ENCODE measurements around the gene HIF3A.

The HIF3A gene

GRCh38 chr19:46386996-46387712 is 90.3 kb downstream of the HIF3A start:
- Histone ChIP-seq H4K20me1 (ENCODE audit: insufficient read depth, low read length) (peaks cover 26% of the 10 kb centered on the region), H3K36me3 (ENCODE audit: insufficient read depth, low read length) (peaks cover 93% of the 10 kb centered on the region)
- no peak for ATAC-seq (ENCODE audit: insufficient read depth, low read depth)

GRCh38 chr19:46387713-46388130 is 90.9 kb downstream of the HIF3A start:
- H4K20me1 ChIP-seq (ENCODE audit: insufficient read depth, low read length), result peaks cover 26% of the 10 kb centered on the region
- peaks cover 91% of the 10 kb centered on the region for H3K36me3 ChIP-seq (ENCODE audit: insufficient read depth, low read length)
- DNase-seq (no peak), ATAC-seq (ENCODE audit: insufficient read depth, low read depth) (no peak)
- no peaks in the 10 kb centered on the region for H3K9me3 ChIP-seq (ENCODE audit: insufficient read depth, low read length, severe bottlenecking)
- no peak overlapping the region for H3K4me3 ChIP-seq (ENCODE audit: low read depth in 1 of 2, low read length in 2 of 2)
- H3K4me1 ChIP-seq (ENCODE audit: insufficient read depth, low read length), result no peaks in the 10 kb centered on the region
- H3K27me3 ChIP-seq (ENCODE audit: insufficient read depth, low read length, poor library complexity), result no peaks in the 10 kb centered on the region
- no peak overlapping the region for H2AFZ ChIP-seq (ENCODE audit: low read depth, low read length)
- no peak overlapping the region for H3K27ac ChIP-seq (ENCODE audit: low read length)
- no peak overlapping the region for H3K9ac ChIP-seq (ENCODE audit: low read depth, low read length)
- TF ChIP-seq EZH2 (IDR thresholded peaks at IDR 0.05; ENCODE audit: borderline replicate concordance, low read depth, low read length, severe bottlenecking), result no peak
- no peak for TF ChIP-seq CTCF (IDR thresholded peaks at IDR 0.05; ENCODE audit: borderline replicate concordance, extremely low read depth, low read length, poor library complexity, severe bottlenecking)
- no peaks in the 10 kb centered on the region for H3K79me2 ChIP-seq (ENCODE audit: insufficient read depth, low read length)
- H3K4me2 ChIP-seq (ENCODE audit: insufficient read depth, low read length), result no peak overlapping the region

More at GRCh38 chr19:46386996-46387712, 90.3 kb downstream of the HIF3A start:
- Histone ChIP-seq H3K4me2 (ENCODE audit: insufficient read depth, low read length) (no peak overlapping the region), H3K9ac (ENCODE audit: low read depth, low read length) (no peak overlapping the region), H3K4me3 (ENCODE audit: low read depth in 1 of 2, low read length in 2 of 2) (no peak overlapping the region), H2AFZ (ENCODE audit: low read depth, low read length) (no peak overlapping the region), H3K27ac (ENCODE audit: low read length) (no peak overlapping the region), H3K27me3 (ENCODE audit: insufficient read depth, low read length, poor library complexity) (no peaks in the 10 kb centered on the region), H3K79me2 (ENCODE audit: insufficient read depth, low read length) (no peaks in the 10 kb centered on the region), H3K9me3 (ENCODE audit: insufficient read depth, low read length, severe bottlenecking) (no peaks in the 10 kb centered on the region), H3K4me1 (ENCODE audit: insufficient read depth, low read length) (no peaks in the 10 kb centered on the region)
- DNase-seq, result no peak
- TF ChIP-seq CTCF (IDR thresholded peaks at IDR 0.05; ENCODE audit: borderline replicate concordance, extremely low read depth, low read length, poor library complexity, severe bottlenecking) (no peak), EZH2 (IDR thresholded peaks at IDR 0.05; ENCODE audit: borderline replicate concordance, low read depth, low read length, severe bottlenecking) (no peak)

- H3K9ac ChIP-seq (ENCODE audit: low read depth, low read length), result no peak overlapping the region
- H3K36me3 ChIP-seq (ENCODE audit: insufficient read depth, low read length), result peaks cover 84% of the 10 kb centered on the region
- H3K4me1 ChIP-seq (ENCODE audit: insufficient read depth, low read length), result no peaks in the 10 kb centered on the region
- H3K9me3 ChIP-seq (ENCODE audit: insufficient read depth, low read length, severe bottlenecking), result no peaks in the 10 kb centered on the region
- no peaks in the 10 kb centered on the region for H3K79me2 ChIP-seq (ENCODE audit: insufficient read depth, low read length)
- peaks cover 26% of the 10 kb centered on the region for H4K20me1 ChIP-seq (ENCODE audit: insufficient read depth, low read length)
- no peak for ATAC-seq (ENCODE audit: insufficient read depth, low read depth)
- no peak overlapping the region for H3K4me3 ChIP-seq (ENCODE audit: low read depth in 1 of 2, low read length in 2 of 2)
- no peaks in the 10 kb centered on the region for H3K27me3 ChIP-seq (ENCODE audit: insufficient read depth, low read length, poor library complexity)
- H3K4me2 ChIP-seq (ENCODE audit: insufficient read depth, low read length), result no peak overlapping the region
- no peak overlapping the region for H2AFZ ChIP-seq (ENCODE audit: low read depth, low read length)
- no peak for TF ChIP-seq CTCF (IDR thresholded peaks at IDR 0.05; ENCODE audit: borderline replicate concordance, extremely low read depth, low read length, poor library complexity, severe bottlenecking)
- no peak for TF ChIP-seq EZH2 (IDR thresholded peaks at IDR 0.05; ENCODE audit: borderline replicate concordance, low read depth, low read length, severe bottlenecking)
- DNase-seq, result no peak
- H3K27ac ChIP-seq (ENCODE audit: low read length), result no peak overlapping the region
Observed at GRCh38 chr19:46388311-46389095, 91.7 kb downstream of the HIF3A start.

All from DND-41 (cell line).